ENCODE data around the gene RBM4B. TPM values are rescaled to one million over a fixed set of nuclear protein-coding genes. Genes with fewer than 3 reads are reported as not detected.

Gene RBM4B
- total and polyA plus RNA-seq, 2 of the 13 experiments (the other 11 are each of a cell fraction or from before 2014, with no cell fraction given), result 25.8 to 32.4 TPM

GRCh38 chr11:66677599-66678375, at the start of gene RBM4B (continued):
- TF ChIP-seq ZNF841 (CRISPR knock-in tag; IDR thresholded peaks at IDR 0.05; ENCODE audit: borderline replicate concordance) (no peak), ELK4 (CRISPR knock-in tag; IDR thresholded peaks at IDR 0.05; ENCODE audit: borderline replicate concordance) (no peak), JDP2 (CRISPR knock-in tag; IDR thresholded peaks at IDR 0.05; ENCODE audit: borderline replicate concordance) (no peak), ZBTB3 (CRISPR knock-in tag; IDR thresholded peaks at IDR 0.05; ENCODE audit: borderline replicate concordance, low read depth) (no peak; the same call in 1 of the 2 replicates), ZNF260 (CRISPR knock-in tag; IDR thresholded peaks at IDR 0.05; ENCODE audit: borderline replicate concordance, low read depth) (no peak), ZNF30 (CRISPR knock-in tag; IDR thresholded peaks at IDR 0.05) (0 out of 2 replicates have a peak, but pooled peaks have one; percentile 70), ZNF101 (CRISPR knock-in tag; IDR thresholded peaks at IDR 0.05; ENCODE audit: borderline replicate concordance, low read depth) (no peak), NCOA2 (CRISPR knock-in tag; IDR thresholded peaks at IDR 0.05) (peak; percentile 41; the same call in 1 of the 2 replicates), CREB1 (IDR thresholded peaks at IDR 0.05) (peak; percentile 85), CREB1 (CRISPR knock-in tag; IDR thresholded peaks at IDR 0.05) (peak; percentile 93), RAD51 (IDR thresholded peaks at IDR 0.05; ENCODE audit: borderline replicate concordance) (no peak), ZNF543 (CRISPR knock-in tag; IDR thresholded peaks at IDR 0.05) (no peak), ZFX (CRISPR knock-in tag; IDR thresholded peaks at IDR 0.05; ENCODE audit: low read depth) (peak; percentile 86), ZNF331 (CRISPR knock-in tag; IDR thresholded peaks at IDR 0.05) (0 out of 2 replicates have a peak, but pooled peaks have one; percentile 3), ZNF704 (CRISPR knock-in tag; IDR thresholded peaks at IDR 0.05; ENCODE audit: borderline replicate concordance) (peak; percentile 52; the same call in 1 of the 2 replicates), PITX1 (CRISPR knock-in tag; IDR thresholded peaks at IDR 0.05) (no peak; the same call in 1 of the 2 replicates), ZUFSP (CRISPR knock-in tag; IDR thresholded peaks at IDR 0.05; ENCODE audit: borderline replicate concordance) (no peak), POGZ (CRISPR knock-in tag; IDR thresholded peaks at IDR 0.05) (peak; percentile 74; the same call in 1 of the 2 replicates), CREB3 (CRISPR knock-in tag; IDR thresholded peaks at IDR 0.05) (0 out of 2 replicates have a peak, but pooled peaks have one; percentile 25), FOXK2 (IDR thresholded peaks at IDR 0.05) (no peak), HDAC1 (CRISPR knock-in tag; IDR thresholded peaks at IDR 0.05) (no peak; the same call in 1 of the 2 replicates), FIP1L1 (IDR thresholded peaks at IDR 0.05; ENCODE audit: borderline replicate concordance, insufficient read depth, low read depth, low read length) (peak; percentile 57; the same call in 1 of the 2 replicates), ATF3 (CRISPR knock-in tag; IDR thresholded peaks at IDR 0.05) (no peak), ZBTB42 (CRISPR knock-in tag; IDR thresholded peaks at IDR 0.05) (0 out of 2 replicates have a peak, but pooled peaks have one; percentile 18), REXO4 (CRISPR knock-in tag; IDR thresholded peaks at IDR 0.05; ENCODE audit: borderline replicate concordance) (no peak)

Measured in HepG2 (cell line).